Fibroblast of skin of right biceps (primary cell): Measurements from ENCODE around the gene FBXL7.

Experiments
- DNase-seq: peaks from one replicate; pipeline ENCODE4 v3.0.0-alpha.2; 2013

Gene FBXL7

DNA sequence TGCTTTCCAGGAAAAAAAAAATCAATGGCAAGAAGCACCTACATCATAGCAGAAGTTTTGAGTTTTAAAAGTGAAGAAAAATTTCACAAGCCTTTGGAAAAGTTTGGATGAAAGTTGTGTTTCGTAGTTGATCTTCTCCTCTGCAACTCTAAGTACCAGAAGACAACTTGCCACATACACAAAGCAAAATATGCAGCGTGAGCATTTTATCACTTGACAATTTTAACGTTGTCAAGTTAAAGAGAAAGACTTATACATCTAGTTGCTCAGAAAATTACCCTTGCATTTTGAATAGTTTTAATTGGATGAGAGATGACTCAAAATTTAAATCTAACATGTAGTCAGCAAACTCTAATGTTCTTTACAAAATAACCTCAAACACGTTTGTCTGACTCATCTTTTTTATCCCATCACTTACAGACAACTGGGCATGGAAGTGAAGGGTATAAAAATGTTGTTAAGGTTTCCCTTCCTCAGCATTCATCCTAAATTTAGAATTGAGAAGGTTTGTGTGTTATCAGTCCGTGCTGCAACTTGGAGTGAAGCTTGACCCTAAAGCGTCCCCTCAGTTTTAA lies 466.2 kb downstream of the FBXL7 start:
- DNase-seq: peak; percentile 23

DNA sequence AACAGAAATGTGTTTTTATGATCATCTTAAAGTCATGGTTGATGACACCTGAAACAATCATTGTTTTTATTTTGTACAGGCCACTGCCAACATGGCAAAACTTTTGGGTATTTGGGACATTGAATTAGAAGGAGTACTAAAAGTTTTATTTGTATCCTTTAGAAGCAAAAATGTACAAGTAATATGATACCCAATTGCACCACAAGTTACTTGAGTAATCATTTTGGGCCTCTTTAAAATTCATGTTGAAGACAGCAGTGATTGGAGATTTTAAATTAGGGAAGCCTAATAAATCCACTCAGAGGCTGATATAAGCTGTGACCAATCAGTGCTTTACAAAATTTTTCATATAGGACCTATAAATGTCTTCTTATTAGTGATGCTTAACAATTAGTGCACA lies 466.7 kb downstream of the FBXL7 start:
- DNase-seq: no peak

- peak; percentile 60 for DNase-seq
These were observed 469.0 kb downstream of the FBXL7 start for GRCh38 chr5:15968993-15969392.

- no peak for DNase-seq
These were observed 477.9 kb downstream of the FBXL7 start for GRCh38 chr5:15977851-15978250.

GRCh38 chr5:15980835-15981234 lies 480.9 kb downstream of the FBXL7 start:
- no peak for DNase-seq

DNA sequence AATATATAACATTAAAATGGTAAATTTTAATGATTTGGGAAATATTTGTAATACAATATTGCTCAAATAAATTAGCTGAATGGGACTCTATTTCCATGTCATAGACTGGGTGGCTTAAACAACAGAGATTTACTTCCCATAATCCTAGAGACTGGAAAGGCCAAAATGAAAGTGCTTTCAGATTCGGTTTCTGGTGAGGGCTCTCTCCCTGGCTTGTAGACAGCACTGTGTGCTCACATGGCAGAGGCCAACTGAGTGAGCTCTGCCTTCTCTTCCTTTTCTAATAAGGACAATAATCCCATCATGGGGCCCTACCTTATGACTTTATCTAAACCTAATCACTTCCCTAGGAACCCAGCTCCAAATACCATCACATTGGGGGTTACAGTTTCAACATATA lies 483.4 kb downstream of the FBXL7 start:
- DNase-seq: no peak
